Measurements from ENCODE around the gene LRCH4.
"Not testable (repeated sequence)": the region's sequence is repeated elsewhere in the genome, so short reads cannot be mapped to it uniquely, and the experiment has no call there.

LRCH4 gene

DNA sequence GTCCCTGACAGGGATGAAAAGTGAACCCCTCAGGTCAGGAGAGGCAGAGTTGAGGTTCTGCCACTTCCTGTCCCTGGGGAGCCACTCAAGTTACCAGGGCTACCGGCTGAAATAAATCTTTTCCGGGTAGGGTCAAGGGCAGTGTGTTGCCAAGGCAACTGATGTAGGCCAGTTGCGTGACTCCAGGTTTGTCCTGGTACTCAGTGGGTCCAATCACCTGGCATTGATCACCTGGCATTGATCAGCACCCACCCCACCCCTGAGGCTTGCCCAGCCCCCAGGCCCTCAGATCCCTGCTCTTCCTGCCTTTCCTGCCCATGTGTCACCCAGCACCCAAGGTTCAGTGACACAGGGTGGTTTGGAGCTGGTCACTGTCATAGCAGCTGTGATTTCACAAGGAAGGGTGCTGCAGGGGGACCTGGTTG lies 18.2 kb downstream of the LRCH4 start:
- DNase-seq (no peak), ATAC-seq (no peak)

DNA sequence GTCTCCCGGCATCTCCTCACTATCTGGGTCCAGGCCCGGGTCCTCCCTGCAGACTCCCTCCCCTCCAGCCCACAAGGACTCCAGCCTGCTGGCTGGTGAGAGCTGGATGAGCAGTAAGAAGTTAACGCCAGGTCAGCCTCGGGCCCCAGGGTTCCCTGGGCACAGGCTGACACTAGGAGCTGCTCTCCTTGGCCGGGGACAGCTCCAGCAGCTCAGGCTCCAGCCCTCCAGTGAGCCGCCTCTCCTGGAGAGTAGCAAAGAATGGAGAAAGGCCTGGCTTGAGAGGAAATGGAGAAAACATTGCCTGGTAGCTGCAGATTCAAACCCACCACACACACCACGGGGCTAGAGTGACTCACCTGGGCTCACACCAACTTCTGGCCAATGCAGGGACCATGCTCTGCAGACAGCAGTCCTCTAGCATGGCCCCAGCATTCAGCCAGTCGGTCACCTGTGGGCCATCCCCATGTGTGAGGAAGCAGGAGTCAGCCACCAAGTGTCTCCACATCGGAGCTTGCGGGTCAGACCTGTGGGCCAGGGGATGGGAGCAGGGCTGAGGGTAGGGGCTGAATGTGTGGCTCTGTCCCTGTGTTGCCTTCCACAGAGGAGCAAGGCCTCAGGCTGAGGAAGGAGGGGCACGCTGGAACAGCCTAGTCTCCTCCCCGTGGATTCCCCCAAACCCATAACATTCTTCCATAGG lies 18.7 kb downstream of the LRCH4 start:
- ATAC-seq (no peak), DNase-seq (no peak)

DNA sequence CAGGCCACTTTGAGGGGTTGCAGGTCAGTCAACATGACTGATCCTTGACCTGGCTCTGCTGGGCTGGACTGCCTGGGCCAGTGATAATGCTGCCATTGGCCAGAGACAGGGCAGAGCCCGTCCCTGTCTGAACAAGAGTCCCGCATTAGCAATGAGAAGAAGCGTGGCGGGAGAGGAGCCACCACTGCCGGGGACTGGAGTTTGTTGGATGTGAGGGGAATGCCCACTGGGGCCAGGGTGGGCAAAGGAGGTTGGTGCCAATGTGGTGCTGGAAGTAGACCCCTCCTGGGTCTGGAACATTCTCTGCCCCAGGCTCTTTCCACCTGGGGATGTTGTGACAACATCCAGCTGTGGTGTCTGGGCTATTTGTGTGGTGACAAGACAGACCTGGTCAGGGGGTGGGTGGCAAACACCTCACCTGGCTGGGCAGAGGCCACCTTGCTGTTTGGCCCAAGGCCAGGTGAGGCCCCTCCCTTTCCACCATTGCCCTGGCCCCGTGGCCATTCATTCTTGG lies 19.9 kb downstream of the LRCH4 start:
- DNase-seq: no peak
- ATAC-seq: no peak

DNA sequence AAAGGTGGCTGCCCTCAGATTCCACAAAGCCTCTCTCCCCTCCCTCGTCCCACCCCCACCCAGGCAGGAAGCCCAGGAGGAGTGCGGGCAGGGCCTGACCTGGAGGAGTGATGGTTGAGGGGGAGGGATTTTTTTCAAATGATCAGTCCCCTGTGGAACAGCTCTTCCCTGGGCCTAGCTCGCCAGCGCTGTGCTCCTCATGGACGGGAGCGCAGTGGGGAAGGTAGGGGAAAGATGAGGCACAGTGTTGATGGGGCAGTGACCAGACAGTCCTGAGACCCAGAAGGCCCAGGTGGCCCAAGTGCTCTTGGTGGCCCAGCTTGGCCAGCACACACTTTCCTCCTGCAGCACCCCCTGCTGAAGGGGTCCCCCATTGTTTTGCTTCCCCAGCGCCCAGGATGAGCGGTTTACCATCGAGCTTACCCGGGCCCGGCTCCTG lies 20.8 kb downstream of the LRCH4 start:
- no peak for ATAC-seq
- DNase-seq: no peak

DNA sequence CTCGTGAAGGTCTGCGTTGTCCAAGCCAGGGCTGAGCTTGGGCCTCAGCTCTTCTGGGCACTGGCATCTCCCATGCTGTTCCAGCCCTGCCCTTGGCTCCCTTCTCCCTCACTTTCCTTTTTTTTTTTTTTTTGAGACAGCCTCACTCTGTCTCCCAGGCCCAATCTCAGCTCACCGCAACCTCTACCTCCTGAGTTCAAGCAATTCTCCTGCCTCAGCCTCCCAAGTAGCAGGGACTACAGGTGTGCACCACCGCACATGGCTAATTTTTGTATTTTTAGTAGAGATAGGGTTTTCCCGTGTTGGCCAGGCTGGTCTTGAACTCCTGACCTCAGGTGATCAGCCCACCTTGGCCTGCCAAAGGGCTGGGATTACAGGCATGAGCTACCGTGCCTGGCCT lies 21.5 kb downstream of the LRCH4 start:
- ATAC-seq, DNase-seq: not testable (repeated sequence)

DNA sequence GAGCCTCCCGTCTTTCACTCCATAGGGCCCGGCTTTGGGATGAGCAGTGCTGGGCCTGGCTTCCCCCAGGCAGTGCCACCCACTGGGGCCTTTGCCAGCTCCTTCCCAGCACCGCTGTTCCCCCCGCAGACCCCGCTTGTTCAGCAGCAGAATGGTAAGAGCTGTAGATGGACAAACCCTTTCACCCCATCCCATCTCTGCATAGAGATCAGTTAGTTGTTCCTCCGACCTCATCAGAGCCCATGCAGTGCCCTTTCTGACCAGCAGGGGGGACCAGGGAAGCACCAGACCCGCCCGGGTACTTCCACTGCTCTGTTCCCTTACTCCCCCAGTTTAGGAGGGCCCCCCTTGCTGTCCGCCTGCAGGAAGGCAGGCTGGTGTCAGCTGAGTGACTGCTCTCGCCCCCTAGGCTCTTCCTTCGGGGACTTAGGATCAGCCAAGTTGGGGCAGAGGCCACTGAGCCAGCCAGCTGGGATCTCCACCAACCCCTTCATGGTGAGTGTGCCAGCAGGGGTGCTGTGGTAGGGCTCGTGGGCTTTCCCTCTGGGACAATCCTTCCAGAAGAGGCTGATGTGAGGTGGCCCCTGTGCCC lies 22.0 kb downstream of the LRCH4 start:
- ATAC-seq: peak; percentile 60
- peak; percentile 92 for DNase-seq

DNA sequence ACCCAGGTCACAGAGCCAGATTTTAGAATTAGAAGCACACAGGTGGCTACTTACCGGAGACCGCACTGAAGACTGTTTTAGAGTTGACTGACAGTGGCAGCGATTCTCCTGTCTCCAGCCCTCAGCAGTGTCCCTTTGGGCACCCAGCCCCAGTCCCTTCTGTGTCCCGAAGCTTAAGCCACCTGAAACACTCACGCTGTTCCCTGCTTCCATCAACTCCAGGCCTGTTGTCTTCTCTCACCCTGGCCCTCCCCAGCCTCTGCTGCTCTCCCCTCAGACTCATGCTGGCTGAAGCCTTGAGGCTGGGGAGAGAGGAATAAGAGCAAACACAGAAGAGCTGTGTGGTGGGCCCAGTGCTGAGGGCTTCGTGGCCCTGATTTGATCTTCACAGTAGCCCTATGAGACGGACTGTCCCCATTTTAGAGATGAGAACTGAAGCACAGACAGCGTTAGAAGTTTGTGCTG lies 22.8 kb downstream of the LRCH4 start:
- ATAC-seq (no peak), DNase-seq (no peak)

DNA sequence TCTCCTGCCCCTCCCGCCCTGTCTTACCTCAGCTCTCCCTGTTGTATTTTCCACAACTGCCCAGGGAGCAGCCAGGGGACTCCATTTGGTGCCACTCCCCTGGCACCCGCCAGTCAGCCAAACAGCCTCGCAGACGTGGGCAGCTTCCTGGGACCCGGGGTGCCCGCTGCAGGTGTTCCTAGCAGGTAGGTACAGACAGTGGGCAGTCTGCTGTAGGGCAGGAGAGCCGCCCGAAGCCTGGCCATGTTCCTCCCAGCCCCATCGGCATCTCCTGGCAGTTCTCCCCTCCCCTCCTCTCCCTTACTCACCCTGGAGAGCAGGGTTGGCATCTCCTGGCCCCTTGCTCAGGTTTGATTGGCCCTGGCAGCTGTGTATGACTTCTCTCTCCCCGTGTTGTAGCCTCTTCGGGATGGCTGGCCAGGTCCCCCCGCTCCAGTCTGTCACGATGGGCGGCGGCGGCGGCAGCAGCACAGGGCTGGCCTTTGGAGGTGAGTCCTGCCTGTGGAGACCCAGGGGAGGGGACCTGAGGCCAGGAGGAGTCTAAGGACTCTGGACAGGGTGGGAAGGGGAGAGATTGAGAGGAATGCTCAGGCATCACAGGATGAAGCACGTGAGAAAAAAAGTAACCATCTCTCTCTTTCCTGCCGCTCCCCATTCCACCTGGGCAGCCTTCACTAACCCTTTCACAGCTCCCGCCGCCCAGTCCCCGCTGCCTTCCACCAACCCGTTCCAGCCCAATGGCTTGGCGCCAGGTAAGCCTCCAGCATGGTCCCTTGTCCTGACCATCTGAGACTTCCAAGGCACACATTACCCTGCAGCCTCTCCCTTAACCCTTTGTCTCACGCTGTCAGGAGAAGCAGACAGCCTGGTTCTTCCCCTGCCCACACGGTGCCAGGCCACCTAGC lies 23.5 kb downstream of the LRCH4 start:
- no peak for ATAC-seq

DNA sequence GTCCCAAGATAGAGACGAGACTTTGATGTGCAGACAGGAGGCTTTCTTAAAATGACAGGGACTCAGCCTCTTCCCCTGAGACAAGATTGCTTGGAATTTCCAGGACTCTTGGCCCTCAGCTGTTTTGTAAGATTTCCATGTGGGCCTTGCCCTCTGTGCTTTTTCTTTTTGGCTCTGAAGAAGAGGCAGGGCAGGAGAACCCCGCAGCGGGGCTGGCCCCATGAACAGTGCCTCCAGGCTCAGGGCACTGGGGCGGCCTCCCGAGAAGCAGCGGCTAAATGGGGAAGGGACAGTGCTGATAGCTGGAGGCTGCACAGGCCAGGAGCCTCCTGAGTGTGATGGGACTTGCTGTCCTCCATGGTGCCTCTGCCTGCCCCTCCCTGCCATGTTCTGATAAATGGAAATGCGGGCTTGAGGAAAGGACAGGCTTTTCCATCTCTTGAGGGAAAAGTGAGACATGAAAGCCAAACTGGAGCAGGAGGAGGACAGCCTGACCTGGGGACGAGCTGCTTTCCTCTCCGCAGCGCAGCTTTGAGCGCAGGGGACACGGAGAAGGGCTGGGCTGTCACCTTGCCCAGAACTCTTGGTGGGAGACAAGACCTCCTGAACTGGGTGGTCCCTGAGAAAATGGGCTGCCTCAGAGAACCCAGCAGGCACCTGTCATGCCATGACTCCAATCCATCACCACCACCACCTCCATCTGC lies 24.3 kb downstream of the LRCH4 start:
- DNase-seq: no peak
- ATAC-seq: no peak

More for the DNA sequence above, 23.5 kb downstream of the LRCH4 start:
- no peak for DNase-seq

DNA sequence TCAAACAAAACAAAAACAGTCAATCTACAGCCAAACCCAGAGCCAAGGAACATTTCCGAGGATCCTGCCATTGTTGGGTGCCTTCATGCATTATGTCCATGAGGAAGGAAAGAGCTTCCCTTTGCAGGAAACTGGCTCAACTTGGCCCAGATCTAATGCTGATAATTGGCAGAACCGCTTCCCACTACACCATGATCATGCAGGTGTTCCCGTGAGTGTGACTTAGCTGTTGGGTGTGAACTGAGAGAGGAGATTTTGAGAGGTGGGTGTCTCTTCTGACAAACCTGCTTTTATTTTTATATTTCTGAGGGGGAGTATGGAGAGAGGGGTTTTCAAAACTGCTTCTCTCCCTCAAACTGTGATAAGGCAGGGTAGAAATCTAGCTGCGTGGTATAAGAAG lies 26.8 kb downstream of the LRCH4 start:
- DNase-seq: no peak
- ATAC-seq: no peak

DNA sequence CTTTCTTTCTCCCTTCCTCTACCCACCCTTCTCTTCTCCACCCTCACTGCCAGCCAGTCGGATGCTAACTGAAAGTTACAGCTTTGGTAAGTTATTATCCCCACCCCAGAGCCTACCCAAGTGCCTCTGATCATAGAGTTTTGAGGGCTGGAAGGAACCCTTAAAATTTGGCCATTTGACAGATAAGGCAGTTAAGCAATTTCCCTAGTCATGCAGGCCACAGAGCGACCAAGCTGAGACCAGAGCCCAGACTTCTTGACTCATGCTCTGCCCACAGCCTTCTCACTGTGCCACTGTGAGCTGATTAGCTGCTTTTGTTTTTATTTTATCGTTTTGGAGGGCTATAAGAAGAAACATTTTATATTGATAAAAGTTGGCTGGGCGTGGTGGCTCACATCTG lies 29.4 kb downstream of the LRCH4 start:
- DNase-seq (no peak), ATAC-seq (no peak)

DNA sequence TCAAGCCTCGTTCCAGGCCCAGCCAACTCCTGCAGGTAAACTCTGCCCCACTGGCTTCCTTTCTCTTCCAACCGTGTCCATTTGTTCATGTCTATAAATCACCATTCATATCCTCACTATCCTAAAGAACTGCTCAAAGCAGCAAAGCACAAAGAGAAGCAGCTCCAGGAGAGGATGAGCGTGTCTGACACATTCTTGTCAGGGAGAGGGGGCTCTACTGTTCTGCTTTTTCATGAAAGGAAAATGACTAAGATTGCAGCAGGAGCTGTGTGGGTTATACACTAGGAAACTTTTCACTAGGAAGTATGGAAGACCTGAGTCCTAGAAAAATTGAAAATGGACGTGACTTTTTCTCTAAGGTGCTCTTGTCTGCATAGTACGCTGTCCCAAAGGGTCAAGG lies 30.2 kb downstream of the LRCH4 start:
- DNase-seq (no peak), ATAC-seq (no peak)

DNA sequence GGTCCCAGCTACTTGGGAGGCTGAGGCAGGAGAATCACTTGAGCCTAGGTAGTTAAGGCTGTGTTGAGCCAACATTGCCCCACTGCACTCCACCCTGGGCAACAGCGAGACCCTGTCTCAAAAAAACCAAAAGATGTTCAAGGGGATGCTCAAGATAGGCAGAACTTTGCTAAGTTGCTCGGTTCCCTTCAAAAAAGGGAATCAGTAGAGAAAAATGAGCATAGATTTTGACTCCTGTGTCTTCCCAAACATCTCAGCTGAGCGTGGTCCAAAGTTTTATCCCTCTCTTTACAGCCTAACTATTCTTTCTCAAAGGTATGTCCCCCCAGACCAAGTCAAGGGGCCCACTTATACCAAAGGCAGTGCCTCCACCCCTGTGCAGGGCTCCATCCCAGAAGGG lies 32.9 kb downstream of the LRCH4 start:
- DNase-seq: no peak
- no peak for ATAC-seq

DNA sequence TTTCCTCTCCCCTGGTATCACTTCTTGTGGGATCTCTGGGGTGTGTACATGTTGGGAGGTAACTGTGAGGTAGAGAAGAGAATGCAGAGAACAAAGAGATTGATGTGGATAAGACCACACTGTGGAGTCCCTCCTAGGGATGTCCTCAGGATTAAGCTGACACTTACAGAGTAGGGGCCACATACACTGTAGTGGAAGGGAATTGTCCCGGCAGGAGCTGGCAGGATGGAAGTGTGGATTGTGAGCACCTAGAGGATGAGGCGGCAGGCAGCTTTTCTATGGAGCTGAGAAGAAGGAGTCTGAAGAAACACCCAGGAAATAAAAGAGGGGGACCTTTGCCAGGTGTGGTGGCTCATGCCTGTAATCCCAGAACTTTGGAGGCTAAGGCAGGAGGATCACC lies 33.4 kb downstream of the LRCH4 start:
- DNase-seq: no peak

DNA sequence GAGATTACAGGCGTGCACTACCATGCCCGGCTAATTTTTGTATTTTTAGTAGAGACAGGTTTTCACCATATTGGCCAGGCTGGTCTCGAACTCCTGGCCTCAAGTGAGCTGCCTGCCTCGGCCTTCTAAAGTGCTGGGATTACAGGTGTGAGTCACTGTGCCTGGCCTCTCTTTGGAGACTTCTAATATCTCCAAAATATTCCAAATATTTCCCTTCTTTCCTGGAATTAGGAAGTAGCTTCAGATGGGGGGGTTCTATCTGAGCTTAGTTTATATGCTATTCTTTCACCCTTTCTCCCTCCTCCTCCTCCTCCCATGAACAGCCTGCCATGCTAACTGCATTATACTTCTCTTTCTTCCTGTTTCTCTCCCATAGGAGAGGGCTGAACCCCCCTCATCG lies 37.5 kb downstream of the LRCH4 start:
- not testable (repeated sequence) for DNase-seq, ATAC-seq

More for the DNA sequence above, 33.4 kb downstream of the LRCH4 start:
- ATAC-seq: no peak

DNA sequence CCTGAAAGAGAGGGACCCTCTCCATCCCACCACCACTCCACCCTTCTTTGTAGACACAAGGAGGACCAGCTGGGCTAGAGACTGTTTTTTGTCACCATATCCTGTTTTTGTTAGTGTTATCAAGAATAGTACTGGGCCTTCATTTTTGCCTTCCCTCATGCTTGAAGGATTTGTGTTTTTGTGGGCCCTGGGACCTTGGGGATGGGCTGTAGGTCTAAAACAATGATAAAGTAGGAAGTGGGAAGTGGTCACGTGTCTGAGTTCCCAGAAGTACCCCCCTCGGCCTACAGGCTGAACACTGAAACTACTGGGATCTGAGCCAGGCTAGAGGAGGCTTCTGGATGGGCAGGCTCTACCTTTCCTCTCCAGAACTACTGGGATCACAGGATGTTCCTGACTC lies 38.1 kb downstream of the LRCH4 start:
- ATAC-seq (no peak), DNase-seq (no peak)

DNA sequence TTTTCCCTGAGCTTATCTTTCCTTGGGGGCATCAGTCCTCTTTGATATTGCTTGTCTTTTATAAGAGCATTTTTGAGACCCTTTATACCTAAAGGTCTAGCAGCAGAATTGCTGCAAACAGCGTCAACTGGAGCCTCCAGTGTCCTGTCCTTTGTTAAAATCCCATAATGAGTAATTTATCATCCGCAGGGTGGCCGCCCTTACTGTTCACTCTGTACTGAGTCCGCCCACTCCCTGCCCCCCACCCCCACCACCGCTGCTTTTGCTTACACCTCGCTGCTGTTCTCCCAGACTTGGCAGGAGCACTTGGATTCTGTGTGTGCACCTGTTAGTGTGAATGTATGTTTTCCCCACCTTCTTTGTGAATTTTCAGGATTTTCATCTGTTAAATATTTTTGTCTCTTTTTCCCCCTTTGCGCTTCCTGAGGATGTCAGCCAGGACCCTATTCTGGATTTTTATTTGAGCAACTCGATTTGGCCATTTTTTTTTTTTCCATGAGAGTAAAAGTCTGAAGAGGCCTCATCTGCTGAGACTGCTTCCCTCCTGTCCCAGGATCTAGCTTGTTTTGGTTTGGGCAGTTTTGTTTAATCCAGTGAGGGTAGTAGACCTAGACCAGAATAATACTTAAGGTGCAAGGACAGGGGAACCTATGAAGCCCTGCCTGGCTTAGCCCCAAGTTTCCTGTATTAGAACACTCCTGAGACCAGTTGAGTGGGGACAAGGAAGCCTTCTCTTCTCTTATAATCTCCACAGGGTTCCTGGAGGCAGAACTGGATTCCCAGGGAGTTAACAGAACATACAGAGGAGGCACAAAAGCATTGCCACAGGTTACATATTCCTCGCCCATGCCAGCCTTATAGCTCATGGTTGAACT lies 38.8 kb downstream of the LRCH4 start:
- DNase-seq: no peak
- ATAC-seq: no peak

DNA sequence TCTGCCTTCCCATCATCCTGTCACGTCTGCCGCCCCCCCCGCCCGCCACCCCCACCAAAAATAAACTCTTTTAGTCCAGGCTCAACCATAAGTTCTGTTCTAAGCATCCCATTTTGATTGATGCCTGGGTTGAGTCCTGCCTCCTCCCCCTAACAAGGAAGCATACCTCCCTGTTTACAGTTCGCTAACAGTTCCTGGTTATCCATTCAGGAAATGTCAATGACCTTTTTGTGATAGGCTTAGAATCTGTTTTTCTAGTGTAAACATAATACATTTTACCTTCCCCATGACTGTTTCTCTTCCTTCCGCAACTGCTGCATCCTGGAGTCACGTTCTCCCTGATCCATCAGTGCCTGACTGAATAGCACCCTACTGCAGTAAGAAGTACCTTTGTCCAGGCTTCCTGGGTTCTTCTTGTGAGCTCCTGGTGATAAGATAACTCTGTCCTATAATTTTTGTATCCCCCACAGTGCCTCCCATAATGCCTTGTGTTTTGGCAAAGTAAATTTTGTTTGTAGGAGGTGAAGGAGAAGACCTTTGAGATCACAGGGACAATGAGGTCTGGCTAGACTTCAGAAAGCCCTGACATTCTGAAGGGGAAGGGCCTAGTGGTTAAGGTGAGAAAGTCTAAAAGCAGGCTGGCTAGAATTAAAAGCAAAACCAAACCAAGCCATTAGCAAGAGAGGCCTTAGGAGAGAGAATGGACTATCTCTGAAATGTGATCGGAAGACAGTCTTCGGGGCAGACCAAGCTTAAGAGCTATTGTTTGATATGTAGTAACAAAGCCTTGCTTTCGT lies 39.6 kb downstream of the LRCH4 start:
- DNase-seq (no peak), ATAC-seq (peak; percentile 35)

DNA sequence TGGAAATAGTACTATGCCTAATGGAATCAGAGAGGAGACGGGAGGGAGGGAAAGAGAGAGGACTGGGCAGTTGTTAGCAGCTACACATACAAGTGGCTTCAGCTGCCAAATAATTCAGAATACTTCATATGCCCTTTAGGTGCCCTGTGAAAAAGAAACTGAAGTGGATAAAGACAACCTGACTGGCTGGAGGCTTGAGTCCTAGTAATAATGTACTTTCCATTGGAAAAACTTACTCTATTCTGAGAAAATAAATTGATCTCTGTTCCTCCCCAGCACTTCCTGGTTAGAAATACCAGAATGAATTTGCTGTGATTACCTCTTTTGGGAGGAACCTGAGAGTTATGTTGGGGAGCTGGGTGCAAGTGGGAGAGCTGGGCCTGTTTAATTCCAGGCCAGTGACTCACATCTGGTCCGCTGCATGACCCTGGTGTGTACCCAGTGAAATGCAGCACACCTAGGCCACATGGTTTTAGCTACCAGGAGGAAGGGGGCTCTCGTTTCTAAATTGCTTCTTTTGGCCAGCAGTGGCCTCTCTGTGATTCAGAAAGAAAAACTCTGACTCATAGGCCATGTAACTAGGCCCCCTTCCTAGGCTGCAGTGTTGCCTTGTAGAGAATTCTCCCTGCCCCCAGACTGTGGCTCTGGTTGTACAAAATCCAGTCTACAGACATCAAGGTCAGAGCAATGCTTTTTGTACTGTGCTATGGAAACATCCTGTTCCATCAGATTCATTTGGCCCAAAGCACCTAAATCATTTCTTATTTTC lies 40.4 kb downstream of the LRCH4 start:
- ATAC-seq (peak; percentile 85), DNase-seq (peak; percentile 72)

Data from stimulated activated naive CD8-positive, alpha-beta T cell treated with anti-CD3 and anti-CD28 coated beads, Interleukin-15, Interleukin-2, amounts not matched to agents 100 U/mL and 50 U/mL, for 24 hours (primary cell).